ENCODE measurements around the gene IFT81. TPM values are rescaled to one million over a fixed set of nuclear protein-coding genes. Genes with fewer than 3 reads are reported as not detected.

The IFT81 gene
- total and polyA plus RNA-seq, 11 donors: 4.3 to 9.8 (median 8.5) TPM

GRCh38 chr12:110185626-110186025 is 61.5 kb downstream of the IFT81 start:
- no peak overlapping the region for H3K27ac ChIP-seq
- DNase-seq (no peak), ATAC-seq (no peak)
- peaks cover 0 to 21% (median 13%) of the 10 kb centered on the region in 12 donors for H3K9me3 ChIP-seq
- no peaks in the 10 kb centered on the region for H3K27me3 ChIP-seq
- H3K4me3 ChIP-seq: no peak overlapping the region
- intact Hi-C loops (cut with DNase I): no loop called here
- WGBS, 4 donors: 97 to 100% (median 99%) methylated on average over 2 of the region's 2 CpGs
- no peak for TF ChIP-seq POLR2A (IDR thresholded peaks at IDR 0.05)
- no peak for TF ChIP-seq CTCF (IDR thresholded peaks at IDR 0.05)
- H3K36me3 ChIP-seq: peaks cover 0 to 21% (median 3%) of the 10 kb centered on the region in 9 donors
- peaks cover 0 to 12% (median 0%) of the 10 kb centered on the region in 12 donors for H3K4me1 ChIP-seq

GRCh38 chr12:110186059-110186458 is 61.9 kb downstream of the IFT81 start:
- Histone ChIP-seq H3K4me1 (peaks cover 0 to 8% (median 0%) of the 10 kb centered on the region in 12 donors), H3K9me3 (peaks cover 0 to 21% (median 13%) of the 10 kb centered on the region in 12 donors), H3K27ac (no peak overlapping the region), H3K27me3 (no peaks in the 10 kb centered on the region), H3K36me3 (peaks cover 0 to 25% (median 3%) of the 10 kb centered on the region in 9 donors), H3K4me3 (no peak overlapping the region)
- TF ChIP-seq POLR2A (IDR thresholded peaks at IDR 0.05): no peak
- TF ChIP-seq CTCF (IDR thresholded peaks at IDR 0.05): no peak
- 95 to 99% (median 96%) methylated on average over 1 of the region's 1 CpG for WGBS, 4 donors
- ATAC-seq (no peak), DNase-seq (no peak)
- intact Hi-C loops (cut with DNase I): no loop called here

GRCh38 chr12:110193196-110193595 is 69.0 kb downstream of the IFT81 start:
- TF ChIP-seq POLR2A (IDR thresholded peaks at IDR 0.05) (no peak), CTCF (IDR thresholded peaks at IDR 0.05) (no peak)
- ATAC-seq (no peak), DNase-seq (no peak)
- Histone ChIP-seq H3K27ac (no peak overlapping the region), H3K9me3 (peaks cover 0 to 4% (median 0%) of the 10 kb centered on the region in 12 donors), H3K36me3 (peaks cover 0 to 58% (median 11%) of the 10 kb centered on the region in 9 donors), H3K27me3 (no peaks in the 10 kb centered on the region), H3K4me3 (no peak overlapping the region), H3K4me1 (no peaks in the 10 kb centered on the region)
- 42 to 57% (median 51%) methylated on average over 1 of the region's 1 CpG for WGBS, 4 donors
- intact Hi-C loops (cut with DNase I): no loop called here

- H3K27ac ChIP-seq: no peak overlapping the region
- H3K4me1 ChIP-seq: peaks cover 0 to 5% (median 0%) of the 10 kb centered on the region in 12 donors
- H3K36me3 ChIP-seq: peaks cover 0 to 55% (median 8%) of the 10 kb centered on the region in 9 donors
- H3K9me3 ChIP-seq: peaks cover 0 to 4% (median 0%) of the 10 kb centered on the region in 12 donors
- no peak for TF ChIP-seq CTCF (IDR thresholded peaks at IDR 0.05)
- TF ChIP-seq POLR2A (IDR thresholded peaks at IDR 0.05): no peak
- 89 to 95% (median 91%) methylated on average over 2 of the region's 2 CpGs for WGBS, 4 donors
- no peak overlapping the region for H3K4me3 ChIP-seq
- ATAC-seq (no peak), DNase-seq (no peak)
- intact Hi-C loops (cut with DNase I): no loop called here
- no peaks in the 10 kb centered on the region for H3K27me3 ChIP-seq
Measured at GRCh38 chr12:110197003-110197402, 72.8 kb downstream of the IFT81 start.
